Stimulated activated CD4-positive, alpha-beta T cell treated with anti-CD3 and anti-CD28 coated beads, Interleukin-1b, Interleukin-23, amount 100 ng/mL, for 24 hours (primary cell): Measurements from ENCODE around the gene PLEKHH2.
"Not testable (repeated sequence)": the region's sequence is repeated elsewhere in the genome, so short reads cannot be mapped to it uniquely, and the experiment has no call there.

Experiments used
- DNase-seq, 4 experiments: peaks; one replicate each; pipeline ENCODE4 v3.0.0-alpha.2; 2020; ENCODE audit warnings: low read depth in 4 of 4, low spot score in 1 of 4

PLEKHH2 gene

DNA sequence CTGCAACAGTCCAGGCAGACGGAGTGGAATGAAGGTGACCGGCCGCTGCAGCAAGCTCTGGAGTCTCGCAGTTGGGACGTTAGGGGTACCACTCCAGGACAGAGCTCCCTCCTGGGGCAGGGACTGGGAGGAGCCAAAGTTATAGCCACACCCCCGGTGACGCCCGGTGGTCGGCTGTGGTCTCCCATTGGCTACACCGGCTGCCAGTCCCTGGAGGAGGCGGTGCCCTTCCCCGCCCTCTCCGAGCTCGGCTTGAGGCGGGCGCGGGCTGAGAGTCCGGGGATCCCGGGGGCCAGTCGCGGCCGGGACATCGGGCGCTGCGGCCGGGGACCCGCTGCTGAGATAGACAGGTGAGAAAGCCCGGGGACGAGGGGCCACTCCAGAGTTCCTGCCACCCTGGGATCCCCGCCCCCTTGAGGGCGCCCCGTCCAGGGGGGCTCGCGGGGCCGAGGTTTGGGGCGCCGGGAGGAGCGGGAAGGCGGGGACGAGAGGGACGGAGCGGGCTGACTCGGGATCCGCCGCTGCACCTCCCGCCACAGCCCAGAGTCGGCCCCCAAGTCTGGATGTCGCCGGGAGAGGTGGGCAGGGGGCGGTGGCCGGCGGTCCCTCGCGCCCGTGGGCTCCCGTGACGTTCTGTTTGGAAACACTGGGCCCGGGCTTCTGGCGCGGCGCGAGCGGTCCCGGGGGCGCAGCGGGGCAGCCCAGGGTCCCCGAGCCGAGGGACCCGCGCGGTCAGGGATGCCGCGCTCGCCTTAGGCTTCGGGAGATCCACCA lies at the start of gene PLEKHH2:
Gene PLEKHH2, plus strand, starts transcription at position 231 of the 774 bp plus-strand sequence. CDS start 7,414 bp downstream, outside the sequence.
- DNase-seq = peak; percentile 68 to 87 (median 82)

DNA sequence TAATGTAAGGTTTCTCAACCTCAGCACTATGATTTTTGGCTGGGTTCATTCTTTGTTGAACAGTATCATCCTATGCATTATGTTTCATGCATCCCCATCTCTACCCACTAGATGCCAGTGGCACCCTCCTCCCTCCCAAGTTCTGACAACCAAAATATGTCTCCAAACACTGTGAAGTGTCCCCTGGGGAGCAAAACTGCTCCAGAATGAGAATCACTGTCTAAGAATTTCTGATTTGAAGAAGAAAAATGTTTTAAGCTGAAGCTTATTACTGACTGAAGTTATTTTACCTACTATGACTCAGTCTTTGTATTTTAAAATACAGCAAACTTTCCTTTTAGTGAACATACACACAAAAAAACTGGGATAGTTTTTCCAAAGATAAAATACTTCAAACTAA lies 44.6 kb upstream of the PLEKHH2 start:
- DNase-seq = no peak

DNA sequence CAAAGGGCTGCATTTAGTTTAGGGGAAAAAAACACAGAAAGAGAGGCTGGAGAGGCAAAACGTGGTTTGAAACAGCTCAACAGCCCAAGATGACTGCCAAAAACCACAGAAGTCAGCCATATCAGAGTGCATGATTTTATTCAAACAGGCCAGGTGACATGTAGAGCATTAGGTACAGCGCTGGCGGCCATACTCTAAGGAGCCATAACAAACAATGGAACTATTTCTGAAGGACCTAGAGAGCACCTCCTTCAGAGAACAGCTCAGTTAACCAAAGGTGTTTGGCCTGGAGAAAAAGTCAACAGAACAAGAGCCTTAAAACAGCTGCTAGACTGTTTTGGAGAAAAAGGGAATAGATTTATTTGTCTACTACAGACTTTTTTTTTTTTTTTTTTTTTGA lies 43.8 kb upstream of the PLEKHH2 start:
- no peak for DNase-seq

DNA sequence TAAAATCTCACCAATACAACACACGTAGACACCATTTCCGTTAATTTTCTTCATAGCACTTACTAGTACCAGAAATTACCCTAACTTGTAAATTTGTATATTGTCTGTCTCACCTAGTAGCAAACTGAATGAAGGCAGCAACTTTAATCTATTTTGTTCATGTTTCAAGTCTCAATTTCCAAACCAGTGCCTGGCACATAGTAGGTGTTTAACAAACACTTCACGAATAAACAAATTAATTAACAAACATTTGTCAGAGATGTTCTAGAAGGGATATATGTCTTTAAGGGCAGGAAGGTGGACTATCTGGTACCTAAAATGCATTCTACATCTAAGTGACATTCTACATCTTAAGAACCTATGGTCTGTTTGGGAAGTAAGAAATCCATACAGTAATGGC lies 42.2 kb upstream of the PLEKHH2 start:
- no peak for DNase-seq

DNA sequence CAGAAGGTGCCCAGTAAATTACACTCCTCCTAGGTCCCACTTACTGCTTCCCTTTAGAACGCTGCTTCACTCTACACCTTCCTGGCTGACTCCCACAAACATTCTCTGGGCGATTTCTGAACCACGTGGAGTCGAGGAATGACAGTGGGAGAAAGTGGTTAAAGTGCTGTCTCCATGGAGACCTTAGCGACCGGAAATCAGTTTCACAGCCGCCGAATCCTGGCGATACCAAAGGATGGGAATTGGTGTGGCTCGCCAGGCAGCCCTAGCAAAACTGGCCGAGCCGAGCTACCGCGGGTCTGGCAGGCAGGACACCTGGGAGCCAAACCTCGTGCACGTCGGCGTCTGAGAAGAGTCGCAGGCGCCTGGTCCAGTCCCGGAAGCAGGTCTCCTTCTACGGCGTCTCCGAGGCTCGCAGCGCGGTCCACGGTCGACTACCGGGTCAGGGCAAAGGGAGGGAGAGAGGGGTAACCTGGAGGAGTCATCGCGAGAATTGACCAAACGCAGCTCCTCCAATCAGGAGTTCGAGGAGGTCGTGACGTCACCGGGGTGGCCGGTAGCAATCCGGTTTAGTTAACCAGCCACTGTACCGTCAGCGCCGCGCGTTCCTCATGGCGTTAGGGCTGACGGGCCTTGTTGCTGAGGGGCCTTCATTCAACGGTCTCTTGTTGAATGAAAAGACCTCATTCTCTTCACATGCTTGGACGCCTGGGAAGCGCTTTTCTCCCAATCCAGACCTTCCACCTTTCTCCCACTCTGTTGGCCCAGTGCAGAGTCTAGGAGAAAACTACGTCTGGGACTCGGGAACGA lies 41.3 kb upstream of the PLEKHH2 start, which contains the start of gene THADA:
Gene THADA, minus strand, starts transcription at position 436 of the 810 bp plus-strand sequence. CDS start 3,646 bp downstream, outside the sequence.
- peak; percentile 94 to 99 (median 98) for DNase-seq

DNA sequence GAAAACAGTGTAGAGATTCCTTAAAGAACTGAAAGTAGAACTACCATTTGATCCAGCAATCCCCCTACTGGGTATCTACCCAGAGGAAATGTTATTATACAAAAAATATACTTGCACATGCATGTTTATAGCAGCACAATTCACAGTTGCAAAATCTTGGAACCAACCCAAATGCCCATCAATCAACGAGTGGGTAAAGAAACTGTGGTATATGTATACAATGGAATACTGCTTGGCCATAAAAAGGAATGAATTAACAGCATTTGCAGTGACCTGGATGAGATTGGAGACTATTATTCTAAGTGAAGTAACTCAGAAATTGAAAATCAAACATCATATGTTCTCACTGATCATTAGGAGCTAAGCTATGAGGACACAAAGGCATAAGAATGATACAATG lies 36.5 kb upstream of the PLEKHH2 start:
- DNase-seq = not testable (repeated sequence)

DNA sequence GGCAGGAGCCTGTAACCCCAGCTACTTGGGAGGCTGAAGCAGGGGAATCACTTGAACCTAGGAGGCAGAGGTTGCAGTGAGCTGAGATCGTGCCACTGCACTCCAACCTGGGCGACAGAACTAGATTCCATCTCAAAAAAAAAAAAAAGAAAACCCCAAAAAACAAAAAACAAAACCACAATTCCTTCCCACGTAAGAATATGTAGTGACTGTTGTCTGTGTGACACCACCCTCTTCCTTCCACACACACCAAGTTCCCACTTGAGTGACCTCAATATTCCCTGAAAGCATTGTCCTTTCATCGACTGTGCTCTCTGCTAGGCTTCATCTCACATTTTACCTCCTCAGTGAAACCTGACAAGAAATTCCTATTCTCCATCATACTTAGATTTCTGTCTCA lies 32.4 kb upstream of the PLEKHH2 start:
- DNase-seq = no peak

DNA sequence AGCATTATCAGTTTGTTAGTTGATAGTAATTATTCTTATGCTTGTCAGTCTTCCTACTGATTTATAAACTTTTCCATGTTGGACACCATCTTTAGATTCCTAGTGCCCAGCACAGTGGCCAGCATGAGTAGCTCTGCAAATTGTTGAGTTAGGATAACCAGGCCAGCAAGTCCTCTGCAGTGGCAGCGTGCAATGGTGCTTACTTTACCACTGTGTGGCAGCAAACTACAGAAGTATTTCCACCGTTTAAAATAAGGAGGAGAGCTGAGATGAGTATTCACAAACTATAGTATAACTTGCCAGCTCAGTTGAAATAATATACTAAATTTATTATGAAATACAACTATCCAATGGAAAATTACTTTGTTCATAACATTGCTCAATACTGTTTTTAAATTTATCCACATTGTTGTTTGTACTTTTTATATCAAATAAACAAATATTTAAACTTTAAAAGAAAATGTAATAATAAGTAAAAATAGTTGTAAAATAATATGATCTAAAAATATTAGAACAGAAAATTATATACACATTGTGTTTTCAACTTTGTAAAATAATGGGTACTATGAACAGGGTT lies 31.9 kb upstream of the PLEKHH2 start:
- DNase-seq = no peak

DNA sequence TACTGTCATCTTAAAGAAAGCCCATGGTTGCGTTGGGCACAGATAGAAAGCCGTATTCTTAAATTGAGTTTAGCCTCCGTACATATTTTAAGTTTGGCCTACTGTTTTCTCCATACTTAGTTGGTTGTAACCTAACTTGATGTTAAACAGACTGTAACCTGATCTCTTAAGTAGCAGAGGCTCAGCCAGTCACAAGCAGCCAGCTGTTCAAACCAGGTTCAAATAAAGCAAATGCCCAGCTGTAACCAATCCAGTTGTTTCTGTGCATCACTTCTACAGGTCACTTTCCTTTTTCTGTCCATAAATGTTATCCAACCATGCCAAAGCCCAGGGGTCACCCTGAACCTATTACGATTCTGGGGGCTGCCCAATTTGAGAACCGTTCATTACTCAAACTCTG lies 31.2 kb upstream of the PLEKHH2 start:
- DNase-seq = no peak

DNA sequence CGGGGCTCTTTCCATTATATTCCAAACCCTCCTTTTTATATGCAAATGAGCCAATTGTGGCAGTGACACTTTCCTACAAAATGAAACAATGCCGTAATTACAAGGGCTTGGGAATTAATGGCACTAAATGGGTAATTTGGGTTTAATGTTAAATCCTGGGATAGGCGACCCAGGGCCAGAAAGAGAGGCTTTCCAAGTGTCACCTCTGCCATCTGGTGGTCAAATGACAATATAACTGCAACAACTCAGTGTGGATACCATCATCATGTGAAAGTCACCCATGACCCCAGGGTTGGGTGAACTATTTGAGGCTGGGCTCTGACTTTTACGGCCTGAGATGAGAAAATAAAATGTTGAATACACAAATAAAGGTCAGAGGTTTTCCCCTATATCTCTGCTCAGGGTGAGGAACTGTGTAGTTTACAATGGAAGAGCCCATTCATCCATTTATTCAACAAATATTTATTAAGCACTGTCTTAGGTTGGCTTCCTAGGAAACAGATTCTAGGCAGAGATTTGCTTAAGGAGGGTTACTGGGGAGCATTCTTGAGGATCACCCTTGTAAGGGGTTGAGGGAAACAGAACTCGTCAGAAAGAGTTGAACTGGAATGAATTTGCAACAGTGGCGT lies 27.7 kb upstream of the PLEKHH2 start:
- no peak for DNase-seq

DNA sequence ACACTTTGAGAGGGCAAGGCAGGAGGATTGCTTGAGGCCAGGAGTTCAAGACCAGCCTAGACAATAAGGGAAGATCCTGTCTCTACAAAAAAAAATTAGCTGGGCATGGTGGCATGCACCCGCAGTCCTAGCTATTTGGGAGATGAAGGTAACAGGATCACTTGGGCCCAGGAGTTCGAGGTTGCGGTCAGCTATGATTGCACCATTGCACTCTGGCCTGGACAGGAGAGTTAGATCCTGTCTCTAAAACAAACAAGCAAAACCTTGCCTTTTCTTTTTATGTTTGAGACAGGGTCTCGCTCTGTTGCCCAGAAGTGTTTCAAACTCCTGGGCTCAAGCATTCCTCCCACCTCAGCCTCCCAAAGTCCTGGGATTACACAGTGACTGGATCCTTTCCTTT lies 26.7 kb upstream of the PLEKHH2 start:
- no peak for DNase-seq

DNA sequence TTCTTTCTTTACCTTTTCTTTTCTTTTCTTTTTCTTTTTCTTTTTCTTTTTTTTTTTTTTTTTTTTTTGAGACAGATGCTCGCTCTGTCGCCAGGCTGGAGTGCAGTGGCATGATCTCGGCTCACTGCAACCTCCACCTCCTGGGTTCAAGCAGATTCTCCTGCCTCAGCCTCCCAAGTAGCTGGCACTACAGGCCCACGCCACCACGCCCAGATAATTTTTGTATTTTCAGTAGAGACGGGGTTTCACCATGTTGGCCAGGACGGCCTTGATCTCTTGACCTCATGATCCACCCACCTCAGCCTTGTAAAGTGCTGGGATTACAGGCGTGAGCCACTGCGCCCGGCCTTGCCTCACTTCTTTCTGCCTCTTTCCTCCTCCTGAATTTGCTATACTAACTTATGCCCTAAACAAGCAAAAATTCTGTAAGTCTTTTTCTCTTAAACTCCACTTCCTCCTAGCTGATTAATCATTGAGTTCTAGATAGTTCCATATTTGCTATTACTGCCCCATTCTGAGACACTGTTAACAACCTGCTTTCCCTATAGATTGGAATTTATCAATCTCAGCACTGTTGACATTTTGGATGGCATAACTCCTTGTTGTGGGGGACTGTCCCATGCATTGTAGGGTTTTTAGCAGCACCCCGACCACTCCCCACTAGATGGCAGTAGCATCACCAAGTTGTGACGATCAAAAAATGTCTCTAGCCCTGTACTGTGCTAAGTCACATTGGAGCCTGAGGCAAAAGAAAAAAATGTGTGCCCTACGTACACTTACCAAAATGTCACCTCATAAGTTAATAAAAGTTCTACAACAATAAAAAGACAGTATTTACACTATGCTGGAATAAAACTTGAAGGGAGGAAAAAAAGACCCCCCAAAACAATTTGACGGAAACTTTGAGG lies 24.8 kb upstream of the PLEKHH2 start:
- peak; percentile 45 to 66 (median 60) for DNase-seq

DNA sequence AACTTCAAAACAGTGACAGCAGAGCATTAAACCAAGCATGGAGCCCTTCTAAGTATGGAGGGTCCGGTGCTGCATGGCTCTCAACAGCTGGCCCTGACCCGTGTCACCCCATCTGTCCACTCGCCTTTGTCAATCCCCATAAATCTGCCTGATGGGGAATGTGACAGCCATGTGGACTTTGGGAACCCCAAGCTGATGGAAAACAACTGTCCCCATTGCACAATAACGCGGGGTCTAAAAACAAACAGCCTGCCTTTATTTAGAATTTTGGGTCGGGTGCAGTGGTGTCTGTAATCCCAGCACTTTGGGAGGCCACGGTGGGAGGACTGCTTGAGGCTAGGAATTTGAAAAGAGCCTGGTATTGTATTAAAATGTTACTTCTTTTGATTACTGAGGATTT lies 24.1 kb upstream of the PLEKHH2 start:
- no peak for DNase-seq

DNA sequence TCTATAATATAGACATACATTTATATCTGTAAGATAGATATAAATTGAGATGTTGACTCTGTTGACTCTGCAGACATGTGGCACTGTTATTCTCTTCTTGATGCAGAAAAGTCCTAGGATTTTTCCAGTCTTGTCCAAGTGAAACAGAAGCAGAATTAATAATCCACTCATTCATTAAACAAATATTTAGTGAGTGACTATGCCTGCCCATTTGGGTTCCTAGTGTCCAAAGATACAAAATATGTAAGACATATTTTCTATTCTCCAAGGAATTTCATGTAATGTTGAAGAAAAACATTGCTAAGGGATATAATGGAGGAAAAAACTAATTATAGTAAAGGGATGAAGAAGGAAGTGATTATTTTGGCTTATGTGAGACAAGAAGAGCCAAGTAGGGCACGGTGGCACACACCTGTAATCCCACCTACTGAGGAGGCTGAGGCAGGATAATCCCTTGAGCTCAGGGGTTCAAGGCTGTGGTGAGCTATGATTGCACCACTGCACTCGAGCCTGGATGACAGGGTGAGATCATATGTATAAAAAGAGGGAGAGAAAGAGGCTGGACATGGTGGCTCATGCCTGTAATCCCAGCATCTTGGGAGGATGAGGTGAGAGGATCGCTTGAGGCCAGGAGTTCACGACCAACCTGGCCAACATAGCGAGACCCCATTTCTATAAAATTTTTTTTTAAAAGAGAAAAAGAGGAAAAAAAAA lies 19.9 kb upstream of the PLEKHH2 start:
- DNase-seq = no peak

DNA sequence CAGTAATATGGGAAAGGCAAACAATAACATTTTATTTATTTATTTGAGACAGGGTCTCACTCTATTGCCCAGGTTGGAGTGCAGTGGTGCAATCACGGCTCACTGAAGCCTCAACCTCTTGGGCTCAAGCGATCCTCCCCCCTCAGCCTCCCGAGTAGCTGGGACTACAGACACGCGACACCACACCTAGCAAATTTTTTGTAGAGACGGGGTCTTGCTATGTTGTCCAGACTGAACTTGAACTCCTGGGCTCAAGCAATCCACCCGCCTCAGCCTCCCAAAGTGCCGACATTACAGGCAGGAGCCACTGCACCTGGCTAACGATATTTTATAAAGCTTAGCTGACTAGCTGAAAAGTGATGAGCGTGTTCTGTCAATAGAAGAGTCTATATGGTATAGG lies 17.5 kb upstream of the PLEKHH2 start:
- DNase-seq = no peak

DNA sequence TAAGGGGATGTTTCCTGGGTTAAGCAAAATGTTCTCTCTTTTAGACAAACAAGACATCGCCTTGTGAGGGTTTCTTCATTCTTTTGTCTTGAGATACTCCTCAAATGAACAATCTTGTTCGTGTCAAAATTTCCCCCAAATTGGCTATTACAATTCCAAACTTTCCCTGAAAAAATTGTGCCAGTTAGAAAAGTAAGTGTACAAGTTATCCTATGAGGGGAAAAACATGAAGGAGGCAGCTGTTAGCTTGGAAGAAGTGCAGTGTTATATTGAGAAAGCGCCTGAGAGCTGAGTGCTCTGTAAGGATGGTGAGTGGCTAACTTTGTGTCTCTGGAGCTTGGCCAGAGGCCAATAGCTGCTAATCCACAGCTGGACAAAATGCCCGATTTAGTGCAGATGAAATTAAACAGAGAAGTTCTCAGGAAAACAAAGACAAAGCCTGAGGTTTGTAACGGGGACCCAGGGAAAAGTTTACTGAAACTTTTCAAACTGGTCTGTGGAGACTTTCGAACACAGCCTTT lies 14.1 kb upstream of the PLEKHH2 start:
- no peak for DNase-seq

DNA sequence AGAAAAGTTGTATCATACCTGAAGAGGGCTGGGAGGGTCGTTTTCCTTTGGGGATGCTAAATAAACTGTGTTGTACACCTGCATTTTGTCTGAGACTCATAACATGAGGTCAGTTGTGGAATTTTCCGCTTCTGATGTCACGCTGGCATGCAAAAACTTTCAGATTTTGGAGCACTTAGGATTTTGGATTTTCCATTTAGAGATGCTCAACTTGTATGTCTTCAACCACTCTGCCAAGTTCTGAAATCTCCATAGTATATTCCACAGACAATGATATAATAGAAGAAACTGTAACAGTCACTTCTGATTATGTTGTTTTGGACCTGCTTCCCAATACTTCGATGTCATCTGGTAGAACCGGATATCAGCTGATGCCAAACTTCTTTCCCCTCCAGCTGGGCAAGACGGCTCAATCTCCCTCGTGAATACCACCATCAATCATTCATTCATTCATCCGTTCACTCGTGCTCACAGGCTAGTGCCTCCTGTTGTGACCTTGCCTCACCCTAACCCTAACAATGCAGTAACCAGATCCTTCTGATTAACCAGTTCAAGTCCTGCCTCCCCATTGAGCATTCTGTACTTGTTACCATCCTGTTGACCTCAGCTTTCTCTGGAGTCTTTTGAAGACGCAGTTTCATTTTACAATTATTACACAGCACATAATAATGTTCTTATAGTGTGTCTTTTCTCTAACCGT lies 5.3 kb upstream of the PLEKHH2 start:
- no peak for DNase-seq

DNA sequence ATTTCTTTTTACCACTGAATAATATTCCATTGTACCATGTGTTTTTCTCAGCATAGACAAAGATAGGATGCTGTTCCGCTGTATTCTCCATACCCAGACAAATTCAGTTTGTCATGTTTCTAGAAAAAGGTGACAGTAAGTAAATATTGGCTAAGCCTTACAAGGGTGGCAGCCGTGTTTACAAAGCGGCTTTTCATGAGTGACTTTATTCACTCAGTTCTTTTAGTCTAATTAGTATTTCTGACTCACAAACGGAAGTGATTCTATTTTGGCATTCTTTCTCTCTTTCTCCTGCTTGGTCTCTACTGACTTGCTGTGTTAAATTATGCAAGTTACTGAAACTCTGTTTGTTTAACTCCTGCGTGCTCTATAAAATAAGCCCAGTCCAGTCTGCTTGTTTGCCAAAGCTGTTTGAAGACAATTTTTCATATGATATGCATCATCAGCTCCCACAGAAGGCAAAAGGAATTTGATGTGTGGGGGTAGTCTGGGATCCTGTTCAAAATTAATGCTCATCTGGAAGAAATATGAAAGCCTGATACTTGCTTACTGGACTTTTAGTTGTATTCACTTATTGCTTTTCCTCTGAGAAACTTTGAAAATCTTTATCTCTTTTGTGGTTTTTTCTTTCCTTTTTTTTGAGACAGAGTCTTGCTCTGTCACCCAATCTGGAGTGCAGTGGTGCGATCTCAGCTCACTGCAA lies 2.3 kb upstream of the PLEKHH2 start:
- DNase-seq = no peak
